GM12873 (cell line): Measurements from ENCODE around the gene CAND2.

Experiments used
- TF ChIP-seq, protein P1 (sequence below): IDR thresholded peaks from 2 replicates; pipeline ENCODE4 v1.5.1; 2012; ENCODE audit warnings: low read depth, mild to moderate bottlenecking, moderate library complexity, low read length, control low read depth; ENCODE audit not compliant: insufficient read depth; ENCODE audit errors: missing control alignments

Gene CAND2

GRCh38 chr3:12871404-12871983 lies 75.0 kb downstream of the CAND2 start:
- TF ChIP-seq, protein P1, sequence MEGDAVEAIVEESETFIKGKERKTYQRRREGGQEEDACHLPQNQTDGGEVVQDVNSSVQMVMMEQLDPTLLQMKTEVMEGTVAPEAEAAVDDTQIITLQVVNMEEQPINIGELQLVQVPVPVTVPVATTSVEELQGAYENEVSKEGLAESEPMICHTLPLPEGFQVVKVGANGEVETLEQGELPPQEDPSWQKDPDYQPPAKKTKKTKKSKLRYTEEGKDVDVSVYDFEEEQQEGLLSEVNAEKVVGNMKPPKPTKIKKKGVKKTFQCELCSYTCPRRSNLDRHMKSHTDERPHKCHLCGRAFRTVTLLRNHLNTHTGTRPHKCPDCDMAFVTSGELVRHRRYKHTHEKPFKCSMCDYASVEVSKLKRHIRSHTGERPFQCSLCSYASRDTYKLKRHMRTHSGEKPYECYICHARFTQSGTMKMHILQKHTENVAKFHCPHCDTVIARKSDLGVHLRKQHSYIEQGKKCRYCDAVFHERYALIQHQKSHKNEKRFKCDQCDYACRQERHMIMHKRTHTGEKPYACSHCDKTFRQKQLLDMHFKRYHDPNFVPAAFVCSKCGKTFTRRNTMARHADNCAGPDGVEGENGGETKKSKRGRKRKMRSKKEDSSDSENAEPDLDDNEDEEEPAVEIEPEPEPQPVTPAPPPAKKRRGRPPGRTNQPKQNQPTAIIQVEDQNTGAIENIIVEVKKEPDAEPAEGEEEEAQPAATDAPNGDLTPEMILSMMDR = no peak

DNA sequence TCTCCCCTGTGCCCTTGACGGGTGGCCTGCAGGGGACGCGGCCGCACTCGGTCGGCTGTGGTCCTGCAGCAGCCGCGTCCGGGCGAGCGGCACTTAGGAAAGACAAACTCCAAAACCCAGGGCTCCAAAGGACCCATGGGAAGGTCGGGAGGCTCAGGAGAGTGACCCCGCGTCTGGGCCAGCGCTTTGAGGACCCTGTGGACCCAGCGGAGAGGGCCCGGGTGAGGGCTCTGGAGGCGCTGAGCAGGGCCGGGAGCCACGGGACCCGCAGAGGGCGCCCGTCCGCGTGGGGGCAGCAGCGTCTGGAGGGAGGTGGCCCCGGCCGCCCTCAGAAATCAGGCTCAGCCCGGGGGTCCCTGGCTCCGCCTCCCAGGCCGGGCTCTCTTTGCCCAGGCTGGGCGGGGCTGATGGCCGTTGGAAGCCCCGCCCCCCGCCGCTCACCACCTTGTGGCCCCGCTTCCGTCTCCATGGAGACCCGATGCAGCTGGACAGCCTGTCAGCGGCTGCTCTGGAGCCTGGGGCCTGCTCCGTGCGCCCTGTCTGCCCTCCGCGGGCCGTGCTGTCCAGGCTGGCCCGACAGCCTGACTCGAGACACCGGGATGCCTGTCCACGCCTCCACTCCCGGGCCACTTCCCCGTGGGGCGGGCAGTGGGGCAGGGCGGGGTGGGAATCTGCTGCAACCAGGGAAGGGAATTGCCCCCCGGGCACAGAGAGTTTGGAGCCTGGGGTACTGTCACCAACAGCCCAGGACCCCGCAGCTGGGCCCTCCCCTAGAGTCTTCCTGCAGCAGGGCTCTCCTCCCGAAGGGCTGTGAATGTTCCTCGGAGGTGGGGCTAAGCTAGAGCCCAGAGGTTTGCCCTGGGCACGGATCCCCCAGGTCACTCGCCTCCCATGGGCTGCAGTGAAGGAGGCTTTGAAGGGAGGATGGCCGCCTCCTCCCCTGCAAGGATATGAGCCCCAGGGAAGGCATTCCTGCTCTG lies 79.7 kb downstream of the CAND2 start:
- TF ChIP-seq, protein P1 = peak; percentile 0

GRCh38 chr3:12877040-12877439 lies 80.6 kb downstream of the CAND2 start:
- TF ChIP-seq, protein P1 = no peak

- TF ChIP-seq, protein P1 = no peak
Observed at GRCh38 chr3:12878141-12878574, 81.7 kb downstream of the CAND2 start.

DNA sequence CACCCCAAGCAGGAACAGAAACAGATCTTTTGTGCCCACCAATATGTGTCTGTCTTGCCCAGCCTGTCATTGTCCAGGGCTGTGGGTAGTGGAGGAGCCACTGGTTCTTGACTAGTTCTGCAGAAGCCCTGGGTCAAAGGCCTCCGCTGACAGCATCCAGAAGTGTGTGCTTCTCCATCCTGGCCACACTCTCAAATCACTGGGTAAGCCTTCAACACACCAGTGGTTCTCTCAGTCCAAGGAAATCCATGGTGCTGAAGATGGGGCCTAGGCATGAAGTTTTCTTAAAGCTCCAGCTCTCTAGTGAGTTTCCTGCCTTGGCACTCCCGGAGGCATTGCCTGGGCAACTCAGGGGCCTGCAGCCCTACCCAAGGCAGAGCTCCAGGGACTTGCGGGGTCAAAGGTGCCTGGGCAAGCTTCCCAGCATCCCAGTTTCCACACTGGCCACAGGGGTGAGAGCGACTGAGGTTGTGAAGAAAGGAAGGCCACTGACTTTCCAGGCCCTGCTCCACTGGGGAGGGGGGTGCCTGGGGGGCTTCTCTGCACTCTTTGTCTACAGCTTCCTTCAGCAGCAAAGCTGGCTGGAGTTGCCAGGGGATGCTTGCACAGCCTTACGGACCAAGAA lies 82.8 kb downstream of the CAND2 start:
- TF ChIP-seq, protein P1 = no peak

GRCh38 chr3:12881858-12882257 lies 85.4 kb downstream of the CAND2 start:
- TF ChIP-seq, protein P1 = peak; percentile 48
